Mucosa of stomach (tissue), 1 donor: ENCODE results near the gene OR1F1.

Source experiments
- H3K27me3 ChIP-seq: one replicate; pipeline ENCODE4 v1.7.0; 2013; ENCODE audit warnings: mild to moderate bottlenecking, low read length; ENCODE audit not compliant: control insufficient read depth, insufficient read depth
- H3K36me3 ChIP-seq: one replicate; pipeline ENCODE4 v1.7.0; 2013; ENCODE audit warnings: low read length; ENCODE audit not compliant: control insufficient read depth, insufficient read depth
- H3K4me1 ChIP-seq: one replicate; pipeline ENCODE4 v1.7.0; 2013; ENCODE audit warnings: mild to moderate bottlenecking, low read length; ENCODE audit not compliant: control insufficient read depth, insufficient read depth
- H3K4me3 ChIP-seq: one replicate; pipeline ENCODE4 v1.7.0; 2013; ENCODE audit warnings: low read length
- H3K9ac ChIP-seq: one replicate; pipeline ENCODE4 v1.7.0; 2013; ENCODE audit warnings: mild to moderate bottlenecking, low read length, moderate library complexity
- H3K9me3 ChIP-seq: one replicate; pipeline ENCODE4 v1.7.0; 2013; ENCODE audit warnings: mild to moderate bottlenecking, low read length, moderate library complexity; ENCODE audit not compliant: control insufficient read depth
- donor health status: Pancreatic carcinoma.

Gene OR1F1

DNA sequence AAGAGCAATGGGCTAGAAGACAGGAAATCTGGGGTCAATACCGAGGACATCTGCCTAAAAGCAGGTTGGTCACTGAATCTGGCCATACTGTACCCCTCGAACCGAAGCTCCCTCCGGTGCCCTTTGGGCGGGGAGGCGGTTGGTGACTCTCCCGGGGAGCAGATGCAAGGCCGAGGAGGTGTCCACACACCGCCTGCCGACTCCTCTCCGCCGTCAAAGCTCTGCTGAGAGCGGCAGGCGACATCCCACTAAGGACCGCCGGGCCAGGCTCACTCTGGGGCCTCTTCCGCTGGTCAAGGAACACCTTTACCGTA lies 46.5 kb downstream of the OR1F1 start:
- Histone ChIP-seq H3K9me3 (no peaks in the 10 kb centered on the region), H3K4me3 (peak overlapping the region; percentile 83), H3K27me3 (no peaks in the 10 kb centered on the region), H3K36me3 (peaks cover 12% of the 10 kb centered on the region), H3K4me1 (peaks cover 12% of the 10 kb centered on the region), H3K9ac (peak overlapping the region; percentile 86)

DNA sequence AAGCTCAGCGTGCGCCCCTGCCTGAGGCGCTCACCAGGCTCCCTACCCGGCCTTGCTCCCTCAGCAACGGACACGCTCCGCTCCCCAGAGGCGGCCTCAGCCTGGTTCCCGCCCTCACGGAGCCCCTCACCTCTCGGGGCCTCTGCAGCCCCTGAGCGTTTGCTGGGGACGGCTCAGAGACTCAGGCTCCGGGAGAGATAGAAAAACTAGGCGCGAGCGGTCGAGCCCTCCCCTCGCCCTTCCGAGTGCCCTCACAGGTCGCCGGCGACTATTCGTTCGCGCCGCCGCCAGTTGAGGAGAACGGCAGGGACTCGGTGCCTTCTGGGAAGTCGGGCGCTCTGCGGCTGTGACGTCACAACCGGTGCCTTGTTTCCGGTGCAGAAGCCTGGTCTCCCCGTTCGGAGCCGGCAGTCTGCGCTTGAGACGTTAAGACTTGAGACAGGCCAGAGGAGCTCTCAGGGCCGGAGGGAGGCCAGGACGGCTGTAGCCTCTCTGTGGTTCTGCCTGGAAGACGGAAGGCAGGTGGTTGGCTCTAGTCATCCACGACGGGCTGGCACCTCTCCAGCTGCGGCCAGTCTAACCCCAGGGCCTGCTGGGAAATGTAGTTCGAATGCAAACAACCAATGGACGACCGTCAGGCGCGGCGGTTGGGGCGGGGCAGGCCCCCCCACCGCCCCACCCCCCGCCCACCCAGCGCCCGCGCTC lies 47.0 kb downstream of the OR1F1 start, which contains the start of gene ZNF200:
Gene ZNF200 (minus strand): TSS at position 302 of the 705 bp plus-strand sequence. CDS start 1,403 bp downstream, outside the sequence.
- H3K27me3 ChIP-seq = no peaks in the 10 kb centered on the region
- peak within 1 kb of the TSS; percentile 83 for H3K4me3 ChIP-seq
- H3K36me3 ChIP-seq = peaks cover 12% of the 10 kb centered on the region
- H3K9me3 ChIP-seq = no peaks in the 10 kb centered on the region
- peaks cover 12% of the 10 kb centered on the region for H3K4me1 ChIP-seq
- peak within 1 kb of the TSS; percentile 86 for H3K9ac ChIP-seq

- no peaks in the 10 kb centered on the region for H3K9me3 ChIP-seq
- H3K4me1 ChIP-seq = peaks cover 12% of the 10 kb centered on the region
- H3K4me3 ChIP-seq = no peak overlapping the region
- H3K9ac ChIP-seq = no peak overlapping the region
- H3K27me3 ChIP-seq = no peaks in the 10 kb centered on the region
- H3K36me3 ChIP-seq = peaks cover 12% of the 10 kb centered on the region
These were observed 48.1 kb downstream of the OR1F1 start for GRCh38 chr16:3235856-3236669.

DNA sequence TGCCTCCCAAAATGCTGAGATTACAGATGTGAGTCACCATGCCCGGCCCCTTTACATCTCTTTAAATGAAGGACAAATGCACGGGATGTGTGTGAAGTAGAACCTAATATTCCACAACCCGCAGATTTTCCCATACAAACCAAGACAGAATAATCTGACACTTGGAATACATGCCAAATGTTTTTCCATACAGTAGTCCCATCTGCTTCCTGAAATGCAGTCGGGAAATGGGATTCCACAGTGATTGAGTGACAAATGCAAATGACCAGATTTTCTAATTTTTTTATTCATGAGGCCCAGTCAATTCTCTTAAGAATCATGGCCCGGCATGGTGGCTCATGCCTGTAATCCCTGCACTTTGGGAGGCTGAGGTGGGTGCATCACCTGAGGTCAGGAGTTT lies 53.8 kb downstream of the OR1F1 start:
- H3K36me3 ChIP-seq = no peaks in the 10 kb centered on the region
- no peaks in the 10 kb centered on the region for H3K9me3 ChIP-seq

DNA sequence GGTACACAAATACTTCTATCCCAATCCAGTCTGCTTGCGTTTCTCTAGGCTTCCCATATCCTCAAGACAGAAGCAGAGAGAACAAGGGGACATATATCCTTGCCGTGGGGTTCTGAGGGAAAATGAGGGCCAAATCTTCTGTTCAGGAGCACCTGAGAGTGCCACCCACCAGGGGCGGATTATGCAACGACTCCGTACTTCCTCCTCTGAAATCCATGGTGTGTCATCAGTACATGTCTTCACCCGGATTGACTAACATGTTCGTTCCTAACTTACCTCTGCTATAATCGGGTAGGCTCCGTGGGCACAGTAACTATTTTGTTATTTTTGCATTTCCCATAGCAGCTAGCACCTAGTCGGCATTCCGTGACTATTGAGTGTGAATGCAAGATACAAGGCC lies 54.7 kb downstream of the OR1F1 start:
- Histone ChIP-seq H3K27me3 (peaks cover 4% of the 10 kb centered on the region), H3K36me3 (no peaks in the 10 kb centered on the region), H3K4me3 (no peak overlapping the region), H3K4me1 (no peaks in the 10 kb centered on the region), H3K9ac (no peak overlapping the region), H3K9me3 (no peaks in the 10 kb centered on the region)

More for the DNA sequence above, 53.8 kb downstream of the OR1F1 start:
- Histone ChIP-seq H3K27me3 (peaks cover 4% of the 10 kb centered on the region), H3K9ac (no peak overlapping the region), H3K4me3 (no peak overlapping the region), H3K4me1 (no peaks in the 10 kb centered on the region)

DNA sequence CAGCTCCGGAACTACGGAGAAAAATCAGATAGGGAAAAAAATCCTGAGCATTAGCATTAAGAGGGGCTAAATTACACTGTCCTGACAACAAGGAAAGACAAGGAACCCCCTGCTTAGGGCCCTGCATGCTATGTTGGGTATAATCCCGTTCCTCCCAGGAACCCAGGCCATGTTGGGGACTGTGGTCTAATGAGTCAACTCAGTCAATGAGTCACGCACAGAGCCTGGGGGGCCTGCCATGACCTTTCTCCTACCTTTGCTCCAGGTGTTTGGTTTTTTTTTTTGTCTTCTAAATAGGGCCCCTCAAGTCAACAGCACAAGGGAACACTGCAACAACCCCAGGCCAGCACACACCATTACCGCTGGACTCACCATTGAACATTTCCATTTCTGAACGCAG lies 55.9 kb downstream of the OR1F1 start:
- Histone ChIP-seq H3K9me3 (no peaks in the 10 kb centered on the region), H3K36me3 (no peaks in the 10 kb centered on the region), H3K4me1 (no peaks in the 10 kb centered on the region), H3K27me3 (peaks cover 4% of the 10 kb centered on the region), H3K4me3 (no peak overlapping the region), H3K9ac (no peak overlapping the region)

- H3K4me3 ChIP-seq = no peak overlapping the region
- H3K4me1 ChIP-seq = no peaks in the 10 kb centered on the region
These were observed 58.0 kb downstream of the OR1F1 start for GRCh38 chr16:3246002-3246401.

DNA sequence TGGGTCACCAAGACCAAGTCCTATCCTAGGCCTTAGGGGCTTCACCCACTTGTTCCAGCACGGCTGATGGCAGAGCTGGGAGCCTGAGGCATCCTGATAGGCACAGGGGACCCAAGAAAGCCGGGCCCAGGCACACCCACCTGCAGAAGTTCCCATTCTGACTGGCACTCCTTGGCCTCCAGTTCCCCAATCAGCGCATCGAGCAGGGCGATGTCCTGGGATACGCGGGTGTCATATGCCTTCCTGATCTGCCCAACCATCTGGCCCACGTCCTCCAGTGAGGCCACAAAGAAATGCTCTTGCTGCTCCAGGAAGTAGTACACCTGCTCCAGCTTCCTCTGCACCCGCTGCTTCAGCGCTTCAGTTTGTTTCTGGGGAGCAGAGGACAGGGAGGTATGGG lies 58.9 kb downstream of the OR1F1 start:
- Histone ChIP-seq H3K27me3 (peaks cover 6% of the 10 kb centered on the region), H3K36me3 (no peaks in the 10 kb centered on the region), H3K9me3 (no peaks in the 10 kb centered on the region), H3K4me1 (no peaks in the 10 kb centered on the region), H3K9ac (no peak overlapping the region), H3K4me3 (no peak overlapping the region)

More at GRCh38 chr16:3246002-3246401, 58.0 kb downstream of the OR1F1 start:
- H3K36me3 ChIP-seq = no peaks in the 10 kb centered on the region
- no peaks in the 10 kb centered on the region for H3K9me3 ChIP-seq
- no peak overlapping the region for H3K9ac ChIP-seq
- peaks cover 6% of the 10 kb centered on the region for H3K27me3 ChIP-seq

GRCh38 chr16:3248596-3248995 lies 60.6 kb downstream of the OR1F1 start:
- Histone ChIP-seq H3K36me3 (no peaks in the 10 kb centered on the region), H3K4me1 (no peaks in the 10 kb centered on the region)

DNA sequence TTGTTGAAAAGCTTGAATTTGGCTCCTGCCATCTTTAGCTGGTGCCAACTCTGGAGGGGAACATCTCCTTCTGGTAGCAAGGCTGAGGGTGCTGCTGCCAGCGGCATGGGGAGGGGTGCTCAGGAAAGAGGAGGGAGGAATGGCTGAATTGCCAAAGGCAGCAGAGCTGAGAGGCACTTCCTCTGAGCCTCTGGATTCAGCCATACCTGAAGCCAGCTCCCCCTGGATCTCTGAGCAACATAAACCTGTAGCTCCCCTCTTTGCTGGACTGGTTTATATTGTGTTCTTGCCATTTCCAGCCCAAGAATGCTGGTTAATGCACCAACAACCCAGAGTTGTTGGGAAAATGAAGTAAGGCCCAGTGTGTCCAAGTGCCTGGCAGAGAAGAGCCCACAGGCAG lies 61.0 kb downstream of the OR1F1 start:
- no peak overlapping the region for H3K9ac ChIP-seq
- no peaks in the 10 kb centered on the region for H3K36me3 ChIP-seq
- H3K4me3 ChIP-seq = no peak overlapping the region
- H3K9me3 ChIP-seq = no peaks in the 10 kb centered on the region
- no peaks in the 10 kb centered on the region for H3K4me1 ChIP-seq
- peaks cover 3% of the 10 kb centered on the region for H3K27me3 ChIP-seq

More at GRCh38 chr16:3248596-3248995, 60.6 kb downstream of the OR1F1 start:
- peaks cover 5% of the 10 kb centered on the region for H3K27me3 ChIP-seq
- H3K9me3 ChIP-seq = no peaks in the 10 kb centered on the region
- H3K9ac ChIP-seq = no peak overlapping the region
- no peak overlapping the region for H3K4me3 ChIP-seq

DNA sequence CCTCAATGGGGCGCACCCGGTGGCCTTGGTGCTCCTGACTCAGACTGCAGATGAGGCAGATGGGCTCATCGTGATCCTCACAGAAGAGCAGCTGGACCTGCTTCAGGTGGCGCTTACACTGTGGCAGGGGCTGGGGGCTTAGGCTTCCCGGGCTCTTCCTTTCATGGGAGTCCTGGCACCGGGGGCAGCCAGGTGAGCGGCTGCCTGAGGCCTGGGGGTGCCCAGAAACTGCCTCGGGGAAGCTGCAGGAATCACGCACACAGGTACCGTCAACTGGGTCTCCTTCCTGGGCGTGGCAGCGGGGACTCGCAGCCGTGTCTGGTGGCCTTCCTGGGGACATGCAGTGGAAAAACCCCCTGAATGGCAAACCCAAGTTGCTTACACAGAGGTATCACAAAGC lies 61.4 kb downstream of the OR1F1 start:
- Histone ChIP-seq H3K4me1 (no peaks in the 10 kb centered on the region), H3K9me3 (no peaks in the 10 kb centered on the region), H3K27me3 (peaks cover 3% of the 10 kb centered on the region), H3K4me3 (no peak overlapping the region), H3K9ac (no peak overlapping the region), H3K36me3 (no peaks in the 10 kb centered on the region)

- H3K4me3 ChIP-seq = no peak overlapping the region
- no peaks in the 10 kb centered on the region for H3K4me1 ChIP-seq
- no peak overlapping the region for H3K9ac ChIP-seq
- H3K27me3 ChIP-seq = peaks cover 3% of the 10 kb centered on the region
- no peaks in the 10 kb centered on the region for H3K36me3 ChIP-seq
- H3K9me3 ChIP-seq = no peaks in the 10 kb centered on the region
These were observed 65.0 kb downstream of the OR1F1 start for GRCh38 chr16:3252967-3253366.
